GM19467 (cell line): ENCODE results near the gene CHD6.

Experiments used
- ATAC-seq: cut with Tn5 transposase; IDR thresholded peaks from one replicate; pipeline ENCODE4 v1.9.1; 2021; ENCODE audit warnings: mild to moderate bottlenecking, moderate library complexity; ENCODE audit not compliant: unreplicated experiment

The CHD6 gene

GRCh38 chr20:41592516-41593216, 25.5 kb downstream of the CHD6 start:
- ATAC-seq: no peak

DNA sequence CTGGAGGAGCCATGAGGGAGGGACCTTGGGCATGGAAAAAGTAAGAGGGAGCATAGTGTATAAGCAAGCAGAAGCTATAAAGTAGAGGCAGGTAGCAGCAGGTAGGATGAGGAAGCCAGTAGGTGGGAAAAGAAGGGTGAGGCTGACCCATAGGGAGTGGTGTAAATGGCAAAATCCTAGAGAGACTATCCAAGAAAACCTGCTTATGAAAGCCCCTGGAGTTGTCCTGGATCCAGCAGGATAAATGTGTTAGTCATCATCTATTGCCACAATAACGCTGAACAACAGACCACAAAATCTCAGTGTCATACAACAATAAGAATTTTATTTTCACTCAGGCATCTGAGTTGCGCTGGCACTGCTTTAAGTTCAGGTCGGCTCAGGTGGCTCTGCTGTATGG, 30.2 kb downstream of the CHD6 start:
- no peak for ATAC-seq

DNA sequence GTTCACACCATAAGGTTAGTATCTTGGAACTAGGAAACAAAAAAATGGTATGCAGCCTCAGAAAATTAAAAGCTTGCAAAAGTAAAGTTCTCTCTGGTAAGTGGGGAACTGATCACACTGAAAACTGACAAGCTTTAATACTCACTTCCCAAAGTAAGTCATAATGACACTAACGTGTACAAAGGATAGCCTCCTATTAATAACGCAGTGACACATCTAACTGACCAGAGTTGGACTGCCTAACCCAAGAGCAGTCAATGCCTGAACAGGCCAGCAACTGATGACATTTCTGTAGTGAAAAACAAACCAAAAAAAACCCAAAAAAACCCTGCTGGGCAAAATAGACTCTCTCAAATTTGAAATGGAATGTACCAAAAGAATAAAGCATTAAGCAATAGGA, 30.7 kb downstream of the CHD6 start:
- no peak for ATAC-seq

- no peak for ATAC-seq
Observed at GRCh38 chr20:41586772-41587171, 31.4 kb downstream of the CHD6 start.

GRCh38 chr20:41580350-41580749, 37.8 kb downstream of the CHD6 start:
- ATAC-seq: no peak

DNA sequence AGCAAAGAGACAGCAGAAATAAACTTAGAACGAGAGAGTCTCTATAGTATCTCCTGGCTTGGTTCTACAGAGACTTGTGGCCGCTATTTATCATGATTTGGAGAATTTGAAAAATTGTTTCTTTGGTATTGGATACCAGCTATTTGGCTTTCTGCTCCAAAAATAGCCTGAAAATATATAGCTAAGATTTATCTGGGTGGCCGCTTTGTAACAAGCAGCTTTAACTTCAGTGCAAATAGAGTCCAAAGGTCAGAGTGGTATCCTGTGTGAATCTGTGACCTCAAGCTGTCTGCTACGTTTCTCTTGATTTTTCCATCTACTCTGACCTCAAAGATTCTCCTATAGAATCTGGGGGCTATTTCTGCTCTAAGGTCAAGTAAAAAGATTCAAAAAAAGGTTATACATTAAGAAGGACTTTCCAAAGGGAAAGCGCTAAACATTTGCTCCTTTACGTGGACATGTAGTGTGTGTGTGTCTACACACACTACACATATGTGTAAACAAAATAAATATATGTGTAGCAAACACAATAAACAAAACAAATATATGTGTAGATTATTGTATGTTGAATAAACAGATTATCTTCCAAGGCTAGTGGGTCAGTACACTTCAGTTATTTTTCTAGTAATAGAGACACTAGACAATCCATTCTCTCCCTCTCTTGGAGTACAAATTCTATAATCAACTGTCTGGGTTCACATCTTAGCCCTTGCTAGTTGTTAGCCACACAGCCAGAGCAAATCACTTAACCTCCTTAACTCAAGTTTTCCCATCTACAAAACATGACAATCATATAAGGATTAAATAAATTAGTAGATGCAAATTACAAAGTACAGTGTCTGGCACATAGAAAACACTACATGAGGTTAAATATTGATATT, 40.8 kb downstream of the CHD6 start:
- no peak for ATAC-seq

- no peak for ATAC-seq
Observed at GRCh38 chr20:41575412-41575811, 42.8 kb downstream of the CHD6 start.

DNA sequence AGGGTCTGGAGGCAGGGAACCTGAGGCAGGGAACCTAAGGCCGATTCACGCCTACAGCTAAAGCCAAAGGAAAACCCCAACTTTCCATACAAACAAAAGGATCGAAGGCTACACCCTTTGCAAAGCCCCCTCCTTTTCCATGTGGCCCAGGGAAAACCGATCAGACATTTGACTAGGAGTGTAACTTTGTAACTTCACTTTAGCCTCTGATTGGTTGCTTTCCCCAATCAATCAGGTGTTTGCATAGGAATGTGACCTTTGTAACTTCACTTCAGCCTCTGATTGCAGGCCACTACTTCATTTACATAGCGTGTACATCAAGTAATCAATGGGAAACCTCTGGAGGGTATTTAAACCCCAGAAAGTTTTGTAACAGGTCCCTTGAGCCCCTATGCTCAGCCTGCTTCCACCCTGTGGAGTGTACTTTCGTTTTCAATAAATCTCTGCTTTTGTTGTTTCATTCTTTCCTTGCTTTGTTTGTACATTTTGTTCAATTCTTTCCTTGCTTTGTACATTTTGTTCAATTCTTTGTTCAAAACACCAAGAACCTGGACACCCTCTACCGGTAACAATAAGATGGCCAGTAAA, 43.3 kb downstream of the CHD6 start:
- ATAC-seq: no peak

- ATAC-seq: no peak
Observed at GRCh38 chr20:41573955-41574354, 44.2 kb downstream of the CHD6 start.

GRCh38 chr20:41572010-41572572, 46.1 kb downstream of the CHD6 start:
- no peak for ATAC-seq

GRCh38 chr20:41571006-41571405, 47.2 kb downstream of the CHD6 start:
- ATAC-seq: no peak

- ATAC-seq: no peak
Observed at GRCh38 chr20:41570557-41570956, 47.6 kb downstream of the CHD6 start.

DNA sequence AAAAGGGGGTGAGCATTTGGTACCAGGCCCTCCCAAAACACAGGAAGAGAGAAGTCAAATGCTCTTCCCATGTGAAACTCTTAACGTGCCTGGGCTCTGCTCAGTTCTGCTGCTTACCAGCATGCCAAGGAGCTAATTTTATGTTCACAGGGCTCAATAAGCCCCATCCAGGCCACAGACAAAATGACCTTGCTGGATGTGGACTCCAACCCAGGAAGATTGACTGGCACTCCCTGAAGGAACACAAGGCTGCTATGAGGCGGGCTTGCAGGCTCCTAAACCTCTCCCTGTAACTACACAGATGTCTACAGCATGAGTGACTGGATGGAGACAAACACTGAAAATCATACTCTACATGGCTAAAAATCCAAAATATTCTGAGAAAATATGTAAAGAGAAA, 50.6 kb downstream of the CHD6 start:
- no peak for ATAC-seq

DNA sequence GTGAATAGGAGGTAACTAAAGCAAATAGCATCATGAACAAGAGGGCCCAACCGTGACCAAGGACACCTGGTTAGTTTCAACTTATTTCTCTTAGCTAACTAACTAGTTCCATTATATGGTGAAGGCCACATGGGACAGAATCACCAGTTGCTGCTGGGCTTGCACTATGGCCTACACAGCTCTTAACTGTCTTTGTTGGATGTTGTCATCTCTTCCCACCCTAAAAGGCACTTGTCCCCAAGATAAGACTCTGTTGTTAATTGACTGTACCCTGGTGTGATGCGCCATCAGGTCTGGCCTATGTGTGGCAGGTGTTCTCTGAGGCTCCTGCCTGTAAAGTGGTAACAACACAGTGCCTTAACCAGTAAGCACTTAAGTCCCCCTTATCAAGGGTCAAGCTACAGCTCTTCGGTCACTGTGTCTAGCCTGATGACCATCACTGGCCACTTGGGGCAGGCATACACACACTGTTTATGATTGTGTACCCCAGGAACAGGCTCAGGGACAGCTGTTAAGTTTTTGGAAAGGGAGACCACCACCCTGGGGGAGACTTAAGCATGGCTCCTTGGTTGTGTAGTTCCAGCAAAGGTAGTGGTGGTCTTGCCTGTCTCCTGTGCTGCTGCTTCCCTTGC, 51.2 kb downstream of the CHD6 start:
- no peak for ATAC-seq

GRCh38 chr20:41563087-41563486, 55.1 kb downstream of the CHD6 start:
- no peak for ATAC-seq

GRCh38 chr20:41560970-41561369, 57.2 kb downstream of the CHD6 start:
- no peak for ATAC-seq

- no peak for ATAC-seq
Observed at GRCh38 chr20:41559658-41560057, 58.5 kb downstream of the CHD6 start.

- ATAC-seq: no peak
Observed at GRCh38 chr20:41553142-41553879, 64.9 kb downstream of the CHD6 start.

DNA sequence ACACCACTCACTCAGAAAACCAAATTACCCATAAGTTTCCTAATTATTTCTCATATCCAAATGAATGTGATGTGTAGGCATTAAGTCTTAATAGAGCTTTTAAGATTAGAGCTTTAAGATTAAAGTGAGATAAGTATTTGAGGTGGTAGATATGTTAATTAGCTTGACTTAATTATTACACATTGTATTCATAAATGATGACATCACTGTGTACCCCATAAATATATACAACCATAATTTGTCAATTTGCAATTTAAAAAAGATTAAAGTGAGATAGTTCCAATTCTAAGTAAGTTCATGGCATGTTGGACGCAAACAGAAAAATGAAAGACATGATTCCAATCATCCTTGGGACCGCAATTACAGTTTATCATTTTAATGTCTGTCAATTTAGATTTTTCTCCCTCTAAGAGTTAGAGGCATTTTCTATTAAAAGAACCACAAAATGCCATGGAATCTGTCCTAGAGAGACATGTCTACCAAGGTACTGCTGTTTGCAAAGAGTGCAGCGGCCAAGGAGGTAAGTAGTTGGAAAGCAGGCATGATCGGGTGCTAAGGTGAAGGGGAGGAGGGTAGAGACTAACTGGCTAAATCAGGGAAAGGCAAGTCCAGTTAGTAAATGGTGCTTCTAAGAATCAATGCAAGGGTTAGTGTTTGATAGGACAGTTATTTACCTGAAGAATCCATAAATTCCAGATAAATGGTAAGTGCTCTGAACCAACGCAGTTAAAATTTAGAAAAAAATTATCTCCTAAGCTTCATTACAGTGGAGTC, 65.7 kb downstream of the CHD6 start:
- ATAC-seq: no peak
